Neural cell (in vitro differentiated cells): ENCODE measurements around the gene POLR2C.

Source experiments
- EP300 ChIP-seq: fragments of 450-650 bp; conservative IDR thresholded peaks from 2 replicates; pipeline ENCODE4 v1.6.1; 2014; ENCODE audit warnings: antibody characterized with exemption, mild to moderate bottlenecking, moderate library complexity; ENCODE audit not compliant: poor library complexity, severe bottlenecking
- EZH2 ChIP-seq: fragments of 200-600, 300-800 bp; shearing (Covaris generic), sonication (generic); IDR thresholded peaks from 2 replicates; pipeline ENCODE4 v1.6.1; 2014; ENCODE audit warnings: antibody characterized with exemption, low read length, borderline replicate concordance, mild to moderate bottlenecking; ENCODE audit not compliant: insufficient read depth, poor library complexity, severe bottlenecking
- MXI1 ChIP-seq: fragments of 450-650 bp; conservative IDR thresholded peaks from 2 replicates; pipeline ENCODE4 v1.6.1; 2014; ENCODE audit warnings: antibody characterized with exemption, mild to moderate bottlenecking; ENCODE audit not compliant: poor library complexity, severe bottlenecking
- POLR2AphosphoS5 ChIP-seq: IDR thresholded peaks from 2 replicates; pipeline ENCODE4 v1.6.1; 2012
- RAD21 ChIP-seq: fragments of 450-650 bp; conservative IDR thresholded peaks from 2 replicates; pipeline ENCODE4 v1.6.1; 2014; ENCODE audit warnings: antibody characterized with exemption, mild to moderate bottlenecking, moderate library complexity
- SMC3 ChIP-seq: fragments of 450-650 bp; conservative IDR thresholded peaks from 2 replicates; pipeline ENCODE4 v1.6.1; 2014; ENCODE audit warnings: antibody characterized with exemption, mild to moderate bottlenecking, moderate library complexity; ENCODE audit not compliant: poor library complexity
- TAF1 ChIP-seq: IDR thresholded peaks from 2 replicates; pipeline ENCODE4 v1.6.1; 2012; ENCODE audit warnings: low read depth
- TF ChIP-seq, protein P1 (sequence below): fragments of 450-650 bp; IDR thresholded peaks from 2 replicates; pipeline ENCODE4 v1.5.1; 2014; ENCODE audit warnings: antibody characterized with exemption, mild to moderate bottlenecking, moderate library complexity; ENCODE audit not compliant: poor library complexity, severe bottlenecking
- TF ChIP-seq, protein P2 (sequence below): IDR thresholded peaks from 2 replicates; pipeline ENCODE4 v1.6.1; 2012; ENCODE audit warnings: borderline replicate concordance

DNA sequence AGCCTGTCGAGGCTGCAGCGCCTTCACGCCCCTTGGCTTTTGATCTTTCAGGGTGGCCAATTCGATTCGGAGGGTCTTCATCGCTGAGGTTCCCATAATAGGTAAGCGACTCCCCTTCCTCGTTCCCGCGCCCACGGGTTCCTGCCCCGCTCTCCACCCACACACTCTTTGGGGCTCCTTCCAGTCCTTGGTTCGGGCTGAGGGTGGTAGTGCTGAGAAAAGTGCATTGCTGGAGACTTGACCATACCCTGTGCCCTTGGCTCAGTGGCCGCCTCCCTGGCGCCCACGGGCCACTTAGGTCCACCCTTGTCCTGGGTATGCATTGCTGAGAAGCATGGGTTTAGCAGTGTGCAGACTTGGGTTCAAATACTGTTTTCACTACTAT lies 491 bp downstream of the POLR2C start:
- TF ChIP-seq, protein P1, sequence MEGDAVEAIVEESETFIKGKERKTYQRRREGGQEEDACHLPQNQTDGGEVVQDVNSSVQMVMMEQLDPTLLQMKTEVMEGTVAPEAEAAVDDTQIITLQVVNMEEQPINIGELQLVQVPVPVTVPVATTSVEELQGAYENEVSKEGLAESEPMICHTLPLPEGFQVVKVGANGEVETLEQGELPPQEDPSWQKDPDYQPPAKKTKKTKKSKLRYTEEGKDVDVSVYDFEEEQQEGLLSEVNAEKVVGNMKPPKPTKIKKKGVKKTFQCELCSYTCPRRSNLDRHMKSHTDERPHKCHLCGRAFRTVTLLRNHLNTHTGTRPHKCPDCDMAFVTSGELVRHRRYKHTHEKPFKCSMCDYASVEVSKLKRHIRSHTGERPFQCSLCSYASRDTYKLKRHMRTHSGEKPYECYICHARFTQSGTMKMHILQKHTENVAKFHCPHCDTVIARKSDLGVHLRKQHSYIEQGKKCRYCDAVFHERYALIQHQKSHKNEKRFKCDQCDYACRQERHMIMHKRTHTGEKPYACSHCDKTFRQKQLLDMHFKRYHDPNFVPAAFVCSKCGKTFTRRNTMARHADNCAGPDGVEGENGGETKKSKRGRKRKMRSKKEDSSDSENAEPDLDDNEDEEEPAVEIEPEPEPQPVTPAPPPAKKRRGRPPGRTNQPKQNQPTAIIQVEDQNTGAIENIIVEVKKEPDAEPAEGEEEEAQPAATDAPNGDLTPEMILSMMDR: no peak
- no peak for TF ChIP-seq POLR2AphosphoS5
- TF ChIP-seq TAF1: no peak
- TF ChIP-seq, protein P2, sequence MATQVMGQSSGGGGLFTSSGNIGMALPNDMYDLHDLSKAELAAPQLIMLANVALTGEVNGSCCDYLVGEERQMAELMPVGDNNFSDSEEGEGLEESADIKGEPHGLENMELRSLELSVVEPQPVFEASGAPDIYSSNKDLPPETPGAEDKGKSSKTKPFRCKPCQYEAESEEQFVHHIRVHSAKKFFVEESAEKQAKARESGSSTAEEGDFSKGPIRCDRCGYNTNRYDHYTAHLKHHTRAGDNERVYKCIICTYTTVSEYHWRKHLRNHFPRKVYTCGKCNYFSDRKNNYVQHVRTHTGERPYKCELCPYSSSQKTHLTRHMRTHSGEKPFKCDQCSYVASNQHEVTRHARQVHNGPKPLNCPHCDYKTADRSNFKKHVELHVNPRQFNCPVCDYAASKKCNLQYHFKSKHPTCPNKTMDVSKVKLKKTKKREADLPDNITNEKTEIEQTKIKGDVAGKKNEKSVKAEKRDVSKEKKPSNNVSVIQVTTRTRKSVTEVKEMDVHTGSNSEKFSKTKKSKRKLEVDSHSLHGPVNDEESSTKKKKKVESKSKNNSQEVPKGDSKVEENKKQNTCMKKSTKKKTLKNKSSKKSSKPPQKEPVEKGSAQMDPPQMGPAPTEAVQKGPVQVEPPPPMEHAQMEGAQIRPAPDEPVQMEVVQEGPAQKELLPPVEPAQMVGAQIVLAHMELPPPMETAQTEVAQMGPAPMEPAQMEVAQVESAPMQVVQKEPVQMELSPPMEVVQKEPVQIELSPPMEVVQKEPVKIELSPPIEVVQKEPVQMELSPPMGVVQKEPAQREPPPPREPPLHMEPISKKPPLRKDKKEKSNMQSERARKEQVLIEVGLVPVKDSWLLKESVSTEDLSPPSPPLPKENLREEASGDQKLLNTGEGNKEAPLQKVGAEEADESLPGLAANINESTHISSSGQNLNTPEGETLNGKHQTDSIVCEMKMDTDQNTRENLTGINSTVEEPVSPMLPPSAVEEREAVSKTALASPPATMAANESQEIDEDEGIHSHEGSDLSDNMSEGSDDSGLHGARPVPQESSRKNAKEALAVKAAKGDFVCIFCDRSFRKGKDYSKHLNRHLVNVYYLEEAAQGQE: no peak
- TF ChIP-seq EZH2: no peak
- TF ChIP-seq EP300: no peak
- no peak for TF ChIP-seq SMC3
- no peak for TF ChIP-seq MXI1
- TF ChIP-seq RAD21: no peak
